GM19099 (cell line): Measurements from ENCODE around the gene GABRA6.

Experiments used
- POLR2A ChIP-seq: IDR thresholded peaks from 3 replicates; pipeline ENCODE4 v1.6.1; 2011; ENCODE audit warnings: low read depth; ENCODE audit not compliant: insufficient read length; ENCODE audit errors: extremely low read depth

Gene GABRA6

DNA sequence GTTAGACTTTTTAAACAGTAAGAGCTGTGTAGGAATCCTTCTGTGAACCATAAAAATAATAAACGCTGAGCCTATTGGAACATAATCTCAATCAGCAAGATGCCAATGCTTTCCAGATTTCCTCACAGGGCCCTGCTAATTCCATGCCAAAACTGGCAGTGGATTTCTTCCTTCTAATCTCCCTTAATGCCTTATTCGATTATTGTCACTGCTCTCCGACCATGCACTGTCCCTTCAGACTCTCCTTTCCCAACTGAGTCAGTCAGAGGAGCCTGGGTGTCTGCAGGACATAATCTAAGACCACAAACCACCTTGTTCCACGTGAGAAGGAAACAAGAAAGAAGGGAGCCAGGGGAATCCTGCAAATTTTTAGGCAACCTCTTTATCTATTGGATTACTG lies at the start of gene GABRA6:
Gene GABRA6, plus strand, starts transcription at position 261 of the 400 bp plus-strand sequence. CDS start 269 bp downstream, outside the sequence.
- TF ChIP-seq POLR2A: no peak

GRCh38 chr5:161637591-161637990 lies 47.9 kb upstream of the GABRA6 start:
- no peak for TF ChIP-seq POLR2A

DNA sequence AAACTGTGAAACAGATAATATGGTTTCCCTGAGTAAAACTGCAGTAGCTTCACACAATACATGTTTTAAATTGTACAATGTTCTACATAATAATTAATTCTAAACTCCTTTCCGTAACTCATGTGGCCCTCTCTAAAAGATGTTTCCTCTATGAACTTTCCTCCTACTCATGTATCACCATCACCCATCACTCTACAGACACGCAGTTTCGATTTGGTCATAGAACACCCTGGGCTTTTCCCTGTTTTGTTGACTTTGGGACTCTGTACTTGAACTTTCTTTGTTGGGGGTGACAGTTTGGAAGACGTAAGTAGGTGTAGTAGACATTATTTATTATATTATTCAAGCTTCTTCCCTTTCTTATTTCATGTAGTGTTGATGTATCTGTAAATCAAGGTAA lies 44.1 kb upstream of the GABRA6 start:
- TF ChIP-seq POLR2A: no peak

DNA sequence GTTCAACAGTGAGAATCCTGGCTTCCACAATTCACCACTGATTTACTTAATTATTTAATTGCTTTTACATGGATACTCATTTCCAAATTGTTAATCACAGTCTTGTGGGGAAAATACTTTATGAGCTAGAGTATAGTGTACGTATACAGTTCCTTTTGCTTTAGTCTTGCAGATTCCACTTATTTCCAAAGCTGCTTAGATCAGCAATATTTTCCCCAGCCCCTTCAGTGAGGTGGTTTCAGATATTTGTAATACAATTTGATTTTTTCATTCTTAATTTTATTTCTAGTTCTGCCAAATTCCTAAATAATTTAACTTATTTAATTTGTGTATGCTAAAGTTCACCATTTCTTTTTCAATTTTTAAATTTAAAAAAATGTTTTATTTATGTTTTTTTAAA lies 40.3 kb upstream of the GABRA6 start:
- TF ChIP-seq POLR2A: no peak

DNA sequence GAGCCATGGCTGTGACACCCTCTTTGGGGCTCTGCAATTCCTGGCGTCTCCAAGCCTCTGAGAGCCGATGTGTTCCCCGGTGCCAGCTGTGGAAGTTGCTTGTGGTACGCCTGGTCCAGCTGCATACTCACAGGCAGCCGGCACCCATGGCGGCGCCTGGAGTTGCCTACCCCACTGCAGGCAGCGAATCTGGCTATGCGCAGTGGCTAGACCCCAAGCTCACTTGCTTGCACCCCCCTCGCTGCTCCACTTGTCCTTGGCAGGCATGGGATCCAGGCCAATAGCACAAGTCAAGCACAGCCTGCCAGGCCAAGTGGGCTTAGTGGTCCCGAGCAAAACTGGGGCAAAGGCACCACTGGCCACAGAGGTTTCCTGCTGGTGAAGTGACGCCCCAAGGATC lies 24.7 kb upstream of the GABRA6 start:
- TF ChIP-seq POLR2A: no peak

DNA sequence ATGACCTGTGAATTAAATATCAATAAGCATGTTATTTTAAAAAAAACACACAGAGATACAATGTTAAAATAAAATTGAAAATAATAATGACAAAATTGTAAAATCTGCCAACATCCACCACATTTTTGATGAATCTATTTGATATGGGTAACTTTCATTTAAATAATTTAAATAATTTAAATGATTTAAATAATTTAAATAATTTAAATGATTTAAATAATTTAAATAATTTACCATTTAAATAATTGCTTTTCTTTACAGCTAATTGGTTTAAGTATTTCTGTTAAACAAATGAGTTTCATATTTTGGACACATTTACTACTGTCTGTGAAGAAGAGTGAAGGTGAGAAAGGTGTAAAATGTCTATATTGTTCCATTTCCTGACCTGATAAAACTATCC lies 22.1 kb upstream of the GABRA6 start:
- no peak for TF ChIP-seq POLR2A

DNA sequence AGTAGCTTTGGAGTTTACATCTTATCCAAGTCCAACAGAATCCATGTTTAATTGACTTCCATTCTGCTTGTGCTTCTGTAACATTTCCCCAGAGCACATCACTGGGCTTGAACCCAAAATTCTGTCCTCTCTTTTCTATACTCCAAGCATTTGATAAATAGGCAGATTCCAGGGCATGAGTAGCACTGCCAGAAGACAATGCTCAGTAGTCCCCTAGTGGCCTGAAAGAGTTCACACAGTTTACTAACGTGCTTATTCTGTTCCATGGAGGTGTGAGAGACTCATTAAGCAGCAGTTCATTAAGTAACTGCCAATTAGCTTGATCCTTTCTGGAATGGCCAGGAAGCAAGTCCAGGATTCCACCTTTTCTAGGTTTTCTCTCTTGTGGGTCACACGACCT lies 9.4 kb upstream of the GABRA6 start:
- no peak for TF ChIP-seq POLR2A

DNA sequence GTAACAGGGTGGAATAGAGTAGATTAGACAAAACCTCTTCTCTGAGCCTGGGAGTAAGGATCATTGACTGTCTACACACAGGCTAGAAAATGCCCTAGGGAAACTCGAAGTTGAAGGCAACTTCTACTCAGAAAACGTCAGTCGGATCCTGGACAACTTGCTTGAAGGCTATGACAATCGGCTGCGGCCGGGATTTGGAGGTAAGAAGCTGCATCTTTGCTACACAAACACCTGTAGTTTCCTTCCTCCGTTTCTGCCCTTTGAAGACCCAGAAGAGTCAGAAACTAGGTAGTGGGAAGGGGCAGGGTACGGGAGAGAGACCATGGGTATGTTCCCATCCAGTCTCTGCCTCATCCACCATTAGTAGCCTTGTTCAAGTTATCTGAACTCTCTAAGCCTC lies 628 bp downstream of the GABRA6 start:
- TF ChIP-seq POLR2A: no peak

DNA sequence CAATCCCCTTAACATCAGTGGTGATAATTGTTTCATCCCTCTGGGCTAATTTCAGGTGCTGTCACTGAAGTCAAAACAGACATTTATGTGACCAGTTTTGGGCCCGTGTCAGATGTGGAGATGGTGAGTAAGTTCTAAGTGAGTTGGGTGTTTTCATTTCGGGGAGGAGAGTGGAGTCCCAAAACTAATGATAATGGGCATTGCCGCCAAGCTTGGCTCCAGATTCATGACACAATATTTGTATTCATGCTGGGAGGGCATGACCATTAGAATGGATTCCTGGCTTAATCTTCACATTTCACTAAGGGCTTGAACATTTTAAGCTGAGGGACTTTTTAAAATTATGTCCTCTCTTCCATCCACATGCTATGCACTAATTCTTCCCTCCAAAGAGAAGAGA lies 1.4 kb downstream of the GABRA6 start:
- no peak for TF ChIP-seq POLR2A

DNA sequence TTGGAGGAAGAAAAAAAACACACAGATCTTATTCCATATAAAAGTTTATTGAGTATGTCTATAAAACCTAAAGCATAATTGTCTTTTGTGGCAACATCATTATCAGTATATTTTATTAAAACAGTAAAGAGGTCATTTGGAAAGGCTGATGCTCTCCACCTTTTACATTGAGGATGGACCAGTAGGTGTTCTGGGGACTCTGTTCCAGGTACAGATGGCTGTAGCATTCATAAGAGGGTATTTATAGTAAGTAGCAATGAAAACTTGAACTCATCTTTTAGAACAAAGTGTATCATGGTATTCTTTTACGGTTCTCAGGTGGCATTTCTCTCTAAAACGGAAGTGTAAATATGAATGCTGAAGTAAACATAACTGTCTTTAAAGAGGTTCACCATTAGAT lies 1.8 kb downstream of the GABRA6 start:
- no peak for TF ChIP-seq POLR2A

- no peak for TF ChIP-seq POLR2A
These were observed 6.4 kb downstream of the GABRA6 start for GRCh38 chr5:161691911-161692310.

DNA sequence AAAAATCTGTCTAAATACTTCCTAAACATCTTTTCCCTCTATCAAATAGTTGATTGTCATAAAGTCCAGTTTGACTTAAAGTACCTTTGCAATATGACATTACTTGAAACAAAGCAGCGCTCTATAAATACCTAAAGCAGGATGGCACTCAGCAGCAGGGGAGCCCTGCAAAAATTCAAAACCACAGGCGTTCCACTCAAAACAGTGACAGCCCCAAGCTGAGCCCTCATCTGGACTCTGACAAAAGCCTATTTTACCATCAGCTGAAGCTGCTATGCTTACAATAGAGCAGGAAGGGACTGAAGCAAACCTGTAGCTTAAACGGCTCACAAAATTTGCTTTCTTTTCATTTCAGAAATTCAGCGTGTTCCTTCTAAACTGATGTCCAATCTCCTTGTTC lies 11.5 kb downstream of the GABRA6 start:
- TF ChIP-seq POLR2A: no peak

DNA sequence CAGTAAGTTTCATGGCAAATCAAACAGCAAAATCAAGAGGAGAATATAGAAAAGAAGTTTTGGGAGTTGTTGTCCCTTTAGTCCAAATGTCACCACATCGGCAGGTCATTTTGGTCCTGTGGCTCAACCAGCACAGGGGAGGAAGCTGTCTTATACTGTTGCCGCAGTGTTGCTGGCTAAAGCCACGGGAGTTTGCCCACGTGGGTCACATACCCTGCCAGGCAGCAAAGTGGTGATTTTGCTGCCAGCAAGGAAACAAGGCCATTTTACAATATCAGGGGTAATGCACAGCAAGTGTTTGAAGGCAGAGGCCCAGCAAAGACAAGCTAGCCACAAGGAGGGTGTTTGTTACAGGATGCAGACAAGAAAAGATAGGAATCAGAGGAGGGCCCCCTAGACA lies 14.5 kb downstream of the GABRA6 start:
- TF ChIP-seq POLR2A: no peak

GRCh38 chr5:161703528-161703927 lies 18.0 kb downstream of the GABRA6 start:
- no peak for TF ChIP-seq POLR2A

- no peak for TF ChIP-seq POLR2A
These were observed 21.9 kb downstream of the GABRA6 start for GRCh38 chr5:161707382-161707781.

DNA sequence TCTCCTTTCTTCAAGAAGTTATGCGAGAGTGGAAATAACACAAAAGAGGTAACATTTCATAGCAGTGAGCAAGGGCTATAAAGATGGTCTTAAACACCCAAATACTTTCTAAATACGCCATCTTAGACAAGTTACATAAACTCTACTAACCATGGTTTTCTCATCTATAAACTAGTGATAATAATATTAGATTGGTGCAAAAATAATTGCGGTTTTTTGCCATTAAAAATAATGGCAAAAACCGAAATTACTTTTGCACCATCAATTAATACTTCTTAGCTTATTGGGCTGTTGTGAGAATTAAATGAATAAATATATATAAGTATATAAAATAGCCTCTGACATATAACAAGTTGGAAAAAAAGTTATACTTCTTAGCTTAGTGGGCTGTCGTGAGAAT lies 23.7 kb downstream of the GABRA6 start:
- no peak for TF ChIP-seq POLR2A

GRCh38 chr5:161713042-161713441 lies 27.5 kb downstream of the GABRA6 start:
- no peak for TF ChIP-seq POLR2A

DNA sequence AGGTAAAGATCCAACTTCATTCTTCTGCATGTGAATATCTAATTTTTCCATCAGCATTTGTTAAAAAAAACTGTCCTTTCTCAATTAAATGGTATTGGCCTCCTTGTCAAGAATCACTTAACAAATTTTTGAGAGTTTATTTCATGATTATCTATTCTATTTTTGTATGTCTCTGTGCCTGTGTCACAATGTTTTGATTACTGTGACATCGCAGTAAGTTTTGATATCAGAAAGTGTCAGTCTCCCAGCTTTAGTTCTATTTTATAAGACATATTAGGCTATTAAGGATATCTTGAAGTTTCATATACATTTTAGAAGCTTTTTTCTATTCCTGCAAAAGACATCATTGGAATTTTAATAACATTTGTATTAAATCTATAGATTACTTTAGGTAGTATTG lies 33.6 kb downstream of the GABRA6 start:
- TF ChIP-seq POLR2A: no peak
